Endodermal cell (in vitro differentiated cells): ENCODE measurements around the gene SKAP1. TPM values are rescaled to one million over a fixed set of nuclear protein-coding genes. Genes with fewer than 3 reads are reported as not detected.
"Not testable (repeated sequence)": the region's sequence is repeated elsewhere in the genome, so short reads cannot be mapped to it uniquely, and the experiment has no call there.

Experiments
- DNase-seq: peaks from one replicate; pipeline ENCODE4 v3.0.0-alpha.2; 2017
- H3K27ac ChIP-seq: 2 replicates; pipeline ENCODE4 v1.5.1; 2013; ENCODE audit warnings: mild to moderate bottlenecking, low read depth, low read length, moderate library complexity
- H3K27me3 ChIP-seq: 2 replicates; pipeline ENCODE4 v1.6.1; 2013; ENCODE audit warnings: mild to moderate bottlenecking, low read length, moderate library complexity; ENCODE audit not compliant: insufficient read depth, control insufficient read depth, poor library complexity, severe bottlenecking
- H3K36me3 ChIP-seq: 2 replicates; pipeline ENCODE4 v1.7.0; 2013; ENCODE audit warnings: mild to moderate bottlenecking, low read length, moderate library complexity; ENCODE audit not compliant: control insufficient read depth, insufficient read depth
- H3K4me1 ChIP-seq: one replicate; pipeline ENCODE4 v1.7.0; 2013; ENCODE audit warnings: low read length; ENCODE audit not compliant: control insufficient read depth, insufficient read depth
- H3K4me3 ChIP-seq: 2 replicates; pipeline ENCODE4 v1.5.1; 2013; ENCODE audit warnings: mild to moderate bottlenecking, low read length, moderate library complexity
- H3K9ac ChIP-seq: 2 replicates; pipeline ENCODE4 v1.6.1; 2013; ENCODE audit warnings: mild to moderate bottlenecking, low read length, moderate library complexity; ENCODE audit not compliant: poor library complexity, severe bottlenecking; ENCODE audit errors: extremely low read depth
- H3K9me3 ChIP-seq: 2 replicates; pipeline ENCODE4 v1.6.1; 2013; ENCODE audit warnings: mild to moderate bottlenecking, low read length, moderate library complexity; ENCODE audit not compliant: control insufficient read depth
- H3K27ac Mint-ChIP-seq: 2 replicates; pipeline ENCODE4 v1.8.0; 2020; ENCODE audit warnings: mixed read lengths
- H3K27me3 Mint-ChIP-seq: 2 replicates; pipeline ENCODE4 v1.8.0; 2021; ENCODE audit warnings: mild to moderate bottlenecking, mixed read lengths; ENCODE audit not compliant: insufficient read depth
- H3K36me3 Mint-ChIP-seq: 2 replicates; pipeline ENCODE4 v1.8.0; 2020; ENCODE audit warnings: low read depth, mixed read lengths
- H3K4me1 Mint-ChIP-seq: 2 replicates; pipeline ENCODE4 v1.8.0; 2020; ENCODE audit warnings: mixed read lengths
- H3K4me3 Mint-ChIP-seq: 2 replicates; pipeline ENCODE4 v1.8.0; 2020; ENCODE audit warnings: mild to moderate bottlenecking, moderate library complexity, mixed read lengths
- H3K9me3 Mint-ChIP-seq: 2 replicates; pipeline ENCODE4 v1.8.0; 2020; ENCODE audit warnings: mild to moderate bottlenecking, mixed read lengths
- WGBS, 2 experiments: methylation state at CpG; one replicate each; pipeline versions ENCODE4 v1.1.5 to v1.1.7; 2013; ENCODE audit warnings: missing lambda C conversion rate in 2 of 2, mixed read lengths in 1 of 2; ENCODE audit not compliant: insufficient coverage in 1 of 2, insufficient read length in 1 of 2; 5-methylcytosine and 5-hydroxymethylcytosine counted together
- total RNA-seq, 2 donors: library from RNA; stranded (reverse); fragmentation: NEBNext Ultra II Directional in 1 of 2; extraction: Animal tissue kit (Norgen Biotek cat#: 25700) in 1 of 2; gene quantifications; 2 replicates in 1 of 2; 3 replicates in 1 of 2; pipeline ENCODE4 v1.2.1, GENCODE V29; 2021
- TF ChIP-seq, protein P1 (sequence below): fragments of 200-600 bp; sonication (generic); conservative IDR thresholded peaks from 2 replicates; pipeline ENCODE4 v1.5.0; 2021; ENCODE audit warnings: antibody characterized with exemption, mild to moderate bottlenecking

SKAP1 gene
- total RNA-seq, 2 donors from 2014 or later = 0.31 to 0.53 TPM

DNA sequence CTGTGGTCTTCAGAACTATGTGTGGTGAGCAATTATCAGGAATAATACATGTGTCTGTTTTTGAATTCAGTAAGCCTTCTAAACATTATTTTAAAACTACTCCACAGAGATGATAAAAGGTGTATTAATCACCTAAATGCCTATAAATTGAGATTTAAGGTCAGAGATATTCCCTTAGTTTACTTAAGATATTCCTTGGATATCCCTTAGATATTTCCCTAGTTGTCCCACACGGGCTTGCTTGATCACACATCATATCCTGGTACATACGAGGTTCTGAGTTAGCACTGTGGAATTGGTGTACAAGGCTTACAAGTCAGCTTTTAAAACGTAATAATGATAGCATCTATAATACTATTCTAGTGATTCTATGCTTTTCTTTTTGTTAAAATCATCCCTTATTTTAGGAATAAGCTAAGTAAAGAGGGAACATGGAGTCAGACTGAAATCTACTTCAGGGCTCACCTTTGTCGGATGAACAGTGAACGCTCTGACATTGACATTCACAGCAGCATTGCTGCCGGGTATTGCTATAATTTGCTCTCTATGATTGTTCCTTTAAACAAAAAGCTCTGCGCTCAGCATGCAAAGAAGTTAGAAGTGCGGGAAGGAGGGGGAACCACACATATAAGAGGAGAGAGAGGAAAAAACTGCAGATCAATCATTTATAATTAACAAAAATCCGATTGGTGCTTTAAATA is 136.5 kb downstream of the SKAP1 start:
- no peak overlapping the region for H3K27ac ChIP-seq
- no peaks in the 10 kb centered on the region for H3K36me3 Mint-ChIP-seq
- WGBS, 2 experiments = 83 to 96% methylated on average over 6 to 7 of the region's 9 CpGs
- no peak overlapping the region for H3K4me3 ChIP-seq
- no peaks in the 10 kb centered on the region for H3K27me3 ChIP-seq
- no peak overlapping the region for H3K4me3 Mint-ChIP-seq
- no peak overlapping the region for H3K9ac ChIP-seq
- H3K9me3 Mint-ChIP-seq = no peaks in the 10 kb centered on the region
- H3K4me1 ChIP-seq = no peaks in the 10 kb centered on the region
- no peaks in the 10 kb centered on the region for H3K36me3 ChIP-seq
- TF ChIP-seq, protein P1, sequence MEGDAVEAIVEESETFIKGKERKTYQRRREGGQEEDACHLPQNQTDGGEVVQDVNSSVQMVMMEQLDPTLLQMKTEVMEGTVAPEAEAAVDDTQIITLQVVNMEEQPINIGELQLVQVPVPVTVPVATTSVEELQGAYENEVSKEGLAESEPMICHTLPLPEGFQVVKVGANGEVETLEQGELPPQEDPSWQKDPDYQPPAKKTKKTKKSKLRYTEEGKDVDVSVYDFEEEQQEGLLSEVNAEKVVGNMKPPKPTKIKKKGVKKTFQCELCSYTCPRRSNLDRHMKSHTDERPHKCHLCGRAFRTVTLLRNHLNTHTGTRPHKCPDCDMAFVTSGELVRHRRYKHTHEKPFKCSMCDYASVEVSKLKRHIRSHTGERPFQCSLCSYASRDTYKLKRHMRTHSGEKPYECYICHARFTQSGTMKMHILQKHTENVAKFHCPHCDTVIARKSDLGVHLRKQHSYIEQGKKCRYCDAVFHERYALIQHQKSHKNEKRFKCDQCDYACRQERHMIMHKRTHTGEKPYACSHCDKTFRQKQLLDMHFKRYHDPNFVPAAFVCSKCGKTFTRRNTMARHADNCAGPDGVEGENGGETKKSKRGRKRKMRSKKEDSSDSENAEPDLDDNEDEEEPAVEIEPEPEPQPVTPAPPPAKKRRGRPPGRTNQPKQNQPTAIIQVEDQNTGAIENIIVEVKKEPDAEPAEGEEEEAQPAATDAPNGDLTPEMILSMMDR = no peak
- no peaks in the 10 kb centered on the region for H3K27me3 Mint-ChIP-seq
- peaks cover 14% of the 10 kb centered on the region for H3K4me1 Mint-ChIP-seq
- no peak for DNase-seq
- H3K9me3 ChIP-seq = no peaks in the 10 kb centered on the region
- H3K27ac Mint-ChIP-seq = no peak overlapping the region

DNA sequence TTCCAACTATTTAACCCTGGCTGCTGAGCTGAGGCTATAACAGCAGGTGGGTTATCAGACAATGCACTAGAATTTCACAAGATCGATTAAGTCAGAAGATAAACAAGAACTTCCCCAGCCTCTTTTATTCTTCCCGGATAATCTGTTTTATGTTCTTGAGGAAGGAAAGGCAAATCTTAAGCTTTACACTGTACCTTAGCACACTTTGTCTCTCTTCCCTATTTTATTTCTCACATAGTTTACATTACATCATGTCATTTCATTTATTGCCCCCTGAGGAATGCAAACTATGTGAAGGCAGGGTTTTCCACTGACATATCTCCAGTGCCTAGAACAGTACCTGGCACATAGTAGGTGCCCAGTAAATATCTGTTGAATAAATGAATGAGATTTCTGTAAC is 139.6 kb downstream of the SKAP1 start:
- Histone ChIP-seq H3K9me3 (no peaks in the 10 kb centered on the region), H3K4me1 (no peaks in the 10 kb centered on the region), H3K27ac (no peak overlapping the region), H3K9ac (no peak overlapping the region), H3K36me3 (no peaks in the 10 kb centered on the region), H3K4me3 (no peak overlapping the region), H3K27me3 (no peaks in the 10 kb centered on the region)
- no peaks in the 10 kb centered on the region for H3K9me3 Mint-ChIP-seq
- no peaks in the 10 kb centered on the region for H3K27me3 Mint-ChIP-seq
- peaks cover 14% of the 10 kb centered on the region for H3K4me1 Mint-ChIP-seq
- peak overlapping the region; percentile 78 for H3K27ac Mint-ChIP-seq
- no peaks in the 10 kb centered on the region for H3K36me3 Mint-ChIP-seq
- H3K4me3 Mint-ChIP-seq = no peak overlapping the region
- 18 to 29% methylated on average over 2 of the region's 2 CpGs for WGBS, 2 experiments
- TF ChIP-seq, protein P1 = no peak
- no peak for DNase-seq

DNA sequence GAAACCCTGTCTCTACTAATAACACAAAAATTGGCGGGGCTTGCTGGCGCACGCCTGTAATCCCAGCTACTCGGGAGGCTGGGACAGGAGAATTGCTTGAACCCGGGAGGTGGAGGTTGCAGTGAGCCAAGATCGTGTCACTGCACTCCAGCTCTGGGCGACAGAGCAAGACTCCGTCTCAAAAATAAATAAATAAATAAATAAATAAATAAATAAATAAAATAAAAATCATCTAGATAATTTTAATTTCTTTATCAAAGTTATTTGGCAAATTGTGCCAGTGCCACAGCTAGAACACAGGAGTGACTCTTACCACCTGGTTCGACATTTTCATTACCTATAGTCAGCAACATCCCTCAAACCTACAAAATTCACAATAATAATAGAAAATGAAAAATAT is 143.1 kb downstream of the SKAP1 start:
- not testable (repeated sequence) for H3K27ac ChIP-seq, H3K27ac Mint-ChIP-seq, H3K27me3 Mint-ChIP-seq, H3K4me1 ChIP-seq, H3K4me3 ChIP-seq, H3K27me3 ChIP-seq, H3K9me3 ChIP-seq, H3K4me3 Mint-ChIP-seq, DNase-seq, H3K9me3 Mint-ChIP-seq, H3K36me3 ChIP-seq, H3K36me3 Mint-ChIP-seq, H3K9ac ChIP-seq
- H3K4me1 Mint-ChIP-seq = peaks cover 11% of the 10 kb centered on the region
- WGBS, 2 experiments = 94 to 100% methylated on average over 5 to 7 of the region's 9 CpGs

DNA sequence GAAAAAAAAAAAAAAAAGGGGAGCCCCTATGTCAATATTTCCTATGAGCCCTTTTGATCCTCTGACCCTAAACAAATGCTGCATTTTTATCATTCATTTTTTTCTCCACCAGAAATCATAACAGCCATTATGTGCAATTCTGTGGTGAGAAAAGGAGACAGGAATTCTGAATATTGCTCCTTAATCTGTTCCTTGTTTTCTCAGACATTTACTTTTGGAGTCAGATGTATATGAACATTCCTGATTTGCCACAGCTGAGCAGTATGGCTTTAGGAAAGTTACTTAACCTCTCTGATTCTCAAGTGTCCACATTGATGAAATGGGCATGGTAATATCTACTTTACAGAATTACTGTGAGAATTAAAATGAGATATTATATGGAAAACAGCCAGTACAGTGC is 144.4 kb downstream of the SKAP1 start:
- no peaks in the 10 kb centered on the region for H3K9me3 ChIP-seq
- no peak overlapping the region for H3K27ac ChIP-seq
- no peak overlapping the region for H3K9ac ChIP-seq
- no peaks in the 10 kb centered on the region for H3K27me3 Mint-ChIP-seq
- no peaks in the 10 kb centered on the region for H3K36me3 ChIP-seq
- no peaks in the 10 kb centered on the region for H3K9me3 Mint-ChIP-seq
- H3K27ac Mint-ChIP-seq = no peak overlapping the region
- TF ChIP-seq, protein P1 = no peak
- H3K27me3 ChIP-seq = no peaks in the 10 kb centered on the region
- H3K4me3 ChIP-seq = no peak overlapping the region
- DNase-seq = no peak
- no peak overlapping the region for H3K4me3 Mint-ChIP-seq
- peaks cover 8% of the 10 kb centered on the region for H3K4me1 Mint-ChIP-seq
- H3K36me3 Mint-ChIP-seq = no peaks in the 10 kb centered on the region
- no peaks in the 10 kb centered on the region for H3K4me1 ChIP-seq
